Colonic mucosa (tissue), 4 donors: ENCODE data around the gene DDX52. TPM values are rescaled to one million over a fixed set of nuclear protein-coding genes. Genes with fewer than 3 reads are reported as not detected.

Experiments
- DNase-seq: peaks from one replicate; pipeline ENCODE4 v3.0.0-alpha.2; 2020
- H3K27ac ChIP-seq: fragments of 200-600 bp; one replicate; pipeline ENCODE4 v1.8.0; 2021
- H3K27me3 ChIP-seq: fragments of 200-600 bp; one replicate; pipeline ENCODE4 v1.8.0; 2021
- H3K36me3 ChIP-seq: fragments of 200-600 bp; one replicate; pipeline ENCODE4 v1.8.0; 2021
- H3K4me1 ChIP-seq: fragments of 200-600 bp; one replicate; pipeline ENCODE4 v1.8.0; 2021; ENCODE audit warnings: mild to moderate bottlenecking
- H3K4me3 ChIP-seq: fragments of 200-600 bp; one replicate; pipeline ENCODE4 v1.8.0; 2021
- H3K9ac ChIP-seq, 2 donors: one replicate each; pipeline ENCODE4 v1.7.0; 2013; ENCODE audit warnings: control low read depth in 2 of 2, low read depth in 2 of 2, low read length in 2 of 2
- H3K9me3 ChIP-seq: fragments of 200-600 bp; one replicate; pipeline ENCODE4 v1.8.0; 2021
- CTCF ChIP-seq: fragments of 200-600 bp; IDR thresholded peaks from one replicate; pipeline ENCODE4 v1.8.0; 2022; ENCODE audit warnings: antibody characterized with exemption, mild to moderate bottlenecking
- intact Hi-C: fragments of 100-400 bp; cut with DNase I; formaldehyde crosslinking; loops from one replicate; pipeline ENCODE4 v1.14.1; 2022
- total RNA-seq, 2 donors: library from RNA; stranded (reverse); fragmentation: NEBNext Ultra II Directional in 1 of 2; extraction: Animal tissue kit (Norgen Biotek cat#: 25700) in 1 of 2; gene quantifications; one replicate each; pipeline ENCODE4 v1.2.1, GENCODE V29; 2021
- donor health status: healthy.
- donor health status: DM: no; HTN: no; CAD: no.
- donor health status: DM: no; HTN: no; CAD: no.

Gene DDX52
- total RNA-seq, 2 donors from 2014 or later, result 26.3 to 26.4 TPM

- no peaks in the 10 kb centered on the region for H3K9me3 ChIP-seq
- H3K4me1 ChIP-seq, result no peaks in the 10 kb centered on the region
- no peak overlapping the region for H3K27ac ChIP-seq
- no peaks in the 10 kb centered on the region for H3K27me3 ChIP-seq
- no peak overlapping the region for H3K9ac ChIP-seq
- H3K4me3 ChIP-seq, result no peak overlapping the region
- intact Hi-C loops, result loop anchor here (10.0 kb wide), 1 partner anchor 114 kb away; no protein-coding TSS in a partner anchor
- no peaks in the 10 kb centered on the region for H3K36me3 ChIP-seq
- TF ChIP-seq CTCF, result peak; percentile 13
- DNase-seq, result peak; percentile 44
Observed at GRCh38 chr17:37650419-37651003, 7.3 kb upstream of the DDX52 start.

- intact Hi-C loops, result no loop called here
- DNase-seq, result no peak
- no peak overlapping the region for H3K9ac ChIP-seq
Observed at GRCh38 chr17:37648555-37648954, 5.3 kb upstream of the DDX52 start.

GRCh38 chr17:37647856-37648255, 4.6 kb upstream of the DDX52 start:
- TF ChIP-seq CTCF, result no peak
- no peak overlapping the region for H3K4me3 ChIP-seq
- H3K9me3 ChIP-seq, result no peaks in the 10 kb centered on the region
- H3K27ac ChIP-seq, result no peak overlapping the region
- H3K27me3 ChIP-seq, result no peaks in the 10 kb centered on the region
- no peak overlapping the region for H3K9ac ChIP-seq
- H3K36me3 ChIP-seq, result no peaks in the 10 kb centered on the region
- intact Hi-C loops, result no loop called here
- DNase-seq, result no peak
- H3K4me1 ChIP-seq, result no peaks in the 10 kb centered on the region

More at GRCh38 chr17:37648555-37648954, 5.3 kb upstream of the DDX52 start:
- H3K27ac ChIP-seq, result no peak overlapping the region
- H3K4me1 ChIP-seq, result no peaks in the 10 kb centered on the region
- H3K36me3 ChIP-seq, result no peaks in the 10 kb centered on the region
- no peaks in the 10 kb centered on the region for H3K9me3 ChIP-seq
- H3K27me3 ChIP-seq, result no peaks in the 10 kb centered on the region
- no peak overlapping the region for H3K4me3 ChIP-seq
- no peak for TF ChIP-seq CTCF

- Histone ChIP-seq H3K9me3 (no peaks in the 10 kb centered on the region), H3K4me3 (no peak overlapping the region), H3K27ac (no peak overlapping the region), H3K4me1 (peaks cover 9% of the 10 kb centered on the region), H3K27me3 (no peaks in the 10 kb centered on the region), H3K9ac (peak overlapping the region in 1 of 2 donors; percentile 83), H3K36me3 (no peaks in the 10 kb centered on the region)
- no peak for TF ChIP-seq CTCF
- intact Hi-C loops, result no loop called here
- no peak for DNase-seq
Observed at GRCh38 chr17:37643869-37644268, 623 bp upstream of the DDX52 start.

GRCh38 chr17:37642681-37643080, 565 bp downstream of the DDX52 start:
- H3K4me3 ChIP-seq, result peak overlapping the region; percentile 59
- no peak for TF ChIP-seq CTCF
- H3K9ac ChIP-seq, result peak overlapping the region; percentile 81 to 83
- H3K9me3 ChIP-seq, result no peaks in the 10 kb centered on the region
- peaks cover 9% of the 10 kb centered on the region for H3K4me1 ChIP-seq
- H3K27ac ChIP-seq, result peak overlapping the region; percentile 47
- no peaks in the 10 kb centered on the region for H3K36me3 ChIP-seq
- no peak for DNase-seq
- intact Hi-C loops, result no loop called here
- no peaks in the 10 kb centered on the region for H3K27me3 ChIP-seq
